Panc1 (cell line): ENCODE measurements around the gene GNPTG. TPM values are rescaled to one million over a fixed set of nuclear protein-coding genes. Genes with fewer than 3 reads are reported as not detected.

Experiments used
- ATAC-seq: fragments of 200-7000 bp; cut with Tn5 transposase; 2 replicates; pipeline ENCODE4 v1.9.1; 2020; ENCODE audit warnings: mild to moderate bottlenecking, moderate library complexity
- BruUV-seq: library from RNA; stranded (reverse); fragments of 400-500 nt; replicated peaks from 2 replicates; lab custom pipeline; 2021; lab: Mats Ljungman, UMichigan
- CTCF ChIA-PET: fragments of 300-600 bp; sonication (Branson Sonifier 250); formaldehyde crosslinking; loops from one replicate; lab custom pipeline; 2022; ENCODE audit warnings: antibody characterized with exemption; lab: Charles Lee
- POLR2A ChIA-PET: fragments of 300-600 bp; sonication (Branson Sonifier 250); formaldehyde crosslinking; loops from one replicate; lab custom pipeline; 2022; ENCODE audit warnings: antibody characterized with exemption; lab: Charles Lee
- DNase-seq: peaks from one replicate; pipeline ENCODE4 v3.0.0-alpha.2; 2010; ENCODE audit warnings: low read depth, low spot score
- H3K27ac ChIP-seq: 2 replicates; pipeline ENCODE4 v1.5.1; 2011; ENCODE audit warnings: mild to moderate bottlenecking, low read length, inconsistent platforms
- H3K27me3 ChIP-seq: fragments of 200-500 bp; sonication (Bioruptor generic); 2 replicates; pipeline ENCODE4 v1.6.0; 2014; ENCODE audit warnings: low read length, inconsistent platforms; ENCODE audit not compliant: control insufficient read depth, insufficient read depth
- H3K36me3 ChIP-seq: fragments of 200-500 bp; sonication (Bioruptor generic); 2 replicates; pipeline ENCODE4 v1.5.1; 2014; ENCODE audit warnings: inconsistent platforms, mild to moderate bottlenecking, low read length, moderate library complexity; ENCODE audit not compliant: control insufficient read depth, insufficient read depth
- H3K4me1 ChIP-seq: 2 replicates; pipeline ENCODE4 v1.5.1; 2011; ENCODE audit warnings: inconsistent platforms, mild to moderate bottlenecking, low read length, moderate library complexity; ENCODE audit not compliant: control insufficient read depth, insufficient read depth
- H3K4me3 ChIP-seq, 2 experiments: 2 replicates each; pipeline ENCODE4 v1.5.1; 2011 to 2012; ENCODE audit warnings: low read depth in 2 of 2, low read length in 2 of 2, mild to moderate bottlenecking in 2 of 2, inconsistent platforms in 1 of 2, moderate library complexity in 1 of 2
- H3K9me3 ChIP-seq: fragments of 200-500 bp; sonication (Bioruptor generic); 2 replicates; pipeline ENCODE4 v1.5.1; 2014; ENCODE audit warnings: low read depth, mild to moderate bottlenecking, inconsistent platforms, low read length, moderate library complexity; ENCODE audit not compliant: control insufficient read depth, insufficient read depth
- POLR2AphosphoS5 ChIP-seq: IDR thresholded peaks from 2 replicates; pipeline ENCODE4 v1.6.1; 2012; ENCODE audit warnings: mild to moderate bottlenecking, low read depth, low read length, moderate library complexity
- SIN3A ChIP-seq: IDR thresholded peaks from 2 replicates; pipeline ENCODE4 v1.6.1; 2012; ENCODE audit warnings: low read depth, mild to moderate bottlenecking, low read length, moderate library complexity, borderline replicate concordance; ENCODE audit not compliant: insufficient read depth
- TCF7L2 ChIP-seq: IDR thresholded peaks from 2 replicates; pipeline ENCODE4 v1.6.1; 2011; ENCODE audit warnings: mild to moderate bottlenecking, low read depth, low read length, inconsistent platforms
- in situ Hi-C: cut with HindIII; loops from 2 replicates; pipeline ENCODE4 v1.10.0; 2016; ENCODE audit warnings: low sequenced_read_pairs, low pct_unique_long_range_greater_than_20kb
- intact Hi-C: fragments of 100-400 bp; cut with micrococcal nuclease; formaldehyde crosslinking; loops from one replicate; pipeline ENCODE4 v1.10.0; 2022; ENCODE audit not compliant: unreplicated experiment
- total RNA-seq: library from RNA; stranded (reverse); gene quantifications from one replicate; pipeline ENCODE4 v1.2.1, GENCODE V29; 2021; ENCODE audit not compliant: unreplicated experiment
- TF ChIP-seq, protein P1 (sequence below), 2 experiments: IDR thresholded peaks; 2 replicates each; pipeline ENCODE4 v1.6.1; 2011 to 2012; ENCODE audit warnings: low read depth in 2 of 2, control low read depth in 1 of 2, low read length in 1 of 2, mild to moderate bottlenecking in 1 of 2, moderate library complexity in 1 of 2; ENCODE audit not compliant: insufficient read depth in 1 of 2
- TF ChIP-seq, protein P2 (sequence below): fragments of 450-650 bp; IDR thresholded peaks from 2 replicates; pipeline ENCODE4 v1.5.1; 2017; ENCODE audit warnings: mild to moderate bottlenecking

GNPTG gene
- total RNA-seq, 1 experiment from 2014 or later = 62.5 TPM

DNA sequence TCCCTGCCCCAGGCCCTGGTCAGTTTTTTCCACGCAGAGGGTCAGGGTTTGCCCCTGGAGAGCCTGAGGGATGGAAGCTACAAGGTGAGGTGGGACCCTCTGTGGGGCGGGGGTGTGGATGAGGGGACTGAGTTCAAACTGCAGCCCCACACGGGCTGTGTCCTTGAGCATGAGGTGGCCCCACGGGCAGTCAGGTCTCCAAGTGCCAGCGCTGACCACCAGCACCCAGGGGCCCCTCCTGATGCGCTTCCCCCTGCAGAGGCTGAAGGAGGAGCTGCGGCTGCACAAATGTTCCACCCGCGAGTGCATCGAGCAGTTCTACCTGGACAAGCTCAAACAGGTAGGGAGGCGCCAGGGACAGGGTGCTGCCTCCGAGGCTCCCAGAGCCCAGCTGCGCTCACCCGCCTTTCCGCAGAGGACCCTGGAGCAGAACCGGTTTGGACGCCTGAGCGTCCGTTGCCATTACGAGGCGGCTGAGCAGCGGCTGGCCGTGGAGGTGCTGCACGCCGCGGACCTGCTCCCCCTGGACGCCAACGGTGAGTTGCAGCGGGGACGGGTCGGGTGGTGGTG is 4.4 kb upstream of the GNPTG start:
- DNase-seq = no peak
- no peaks in the 10 kb centered on the region for H3K27me3 ChIP-seq
- intact Hi-C loops = no loop called here
- no peak overlapping the region for H3K4me3 ChIP-seq
- peaks cover 10% of the 10 kb centered on the region for H3K4me1 ChIP-seq
- H3K36me3 ChIP-seq = peaks cover 8% of the 10 kb centered on the region; the same call in 1 of the 2 replicates
- H3K27ac ChIP-seq = no peak overlapping the region
- POLR2A ChIA-PET = no interaction called here
- no peaks in the 10 kb centered on the region for H3K9me3 ChIP-seq
- ATAC-seq = no peak
- in situ Hi-C loops = no loop called here
- no TSS peak for BruUV-seq
- CTCF ChIA-PET = interaction anchor here (0.7 to 0.9 kb wide), 2 partner anchors 17 to 273 kb away, joined by 3 to 11 read pairs; no protein-coding TSS in a partner anchor
- TF ChIP-seq TCF7L2 (no peak), POLR2AphosphoS5 (no peak)
- TF ChIP-seq, protein P1, sequence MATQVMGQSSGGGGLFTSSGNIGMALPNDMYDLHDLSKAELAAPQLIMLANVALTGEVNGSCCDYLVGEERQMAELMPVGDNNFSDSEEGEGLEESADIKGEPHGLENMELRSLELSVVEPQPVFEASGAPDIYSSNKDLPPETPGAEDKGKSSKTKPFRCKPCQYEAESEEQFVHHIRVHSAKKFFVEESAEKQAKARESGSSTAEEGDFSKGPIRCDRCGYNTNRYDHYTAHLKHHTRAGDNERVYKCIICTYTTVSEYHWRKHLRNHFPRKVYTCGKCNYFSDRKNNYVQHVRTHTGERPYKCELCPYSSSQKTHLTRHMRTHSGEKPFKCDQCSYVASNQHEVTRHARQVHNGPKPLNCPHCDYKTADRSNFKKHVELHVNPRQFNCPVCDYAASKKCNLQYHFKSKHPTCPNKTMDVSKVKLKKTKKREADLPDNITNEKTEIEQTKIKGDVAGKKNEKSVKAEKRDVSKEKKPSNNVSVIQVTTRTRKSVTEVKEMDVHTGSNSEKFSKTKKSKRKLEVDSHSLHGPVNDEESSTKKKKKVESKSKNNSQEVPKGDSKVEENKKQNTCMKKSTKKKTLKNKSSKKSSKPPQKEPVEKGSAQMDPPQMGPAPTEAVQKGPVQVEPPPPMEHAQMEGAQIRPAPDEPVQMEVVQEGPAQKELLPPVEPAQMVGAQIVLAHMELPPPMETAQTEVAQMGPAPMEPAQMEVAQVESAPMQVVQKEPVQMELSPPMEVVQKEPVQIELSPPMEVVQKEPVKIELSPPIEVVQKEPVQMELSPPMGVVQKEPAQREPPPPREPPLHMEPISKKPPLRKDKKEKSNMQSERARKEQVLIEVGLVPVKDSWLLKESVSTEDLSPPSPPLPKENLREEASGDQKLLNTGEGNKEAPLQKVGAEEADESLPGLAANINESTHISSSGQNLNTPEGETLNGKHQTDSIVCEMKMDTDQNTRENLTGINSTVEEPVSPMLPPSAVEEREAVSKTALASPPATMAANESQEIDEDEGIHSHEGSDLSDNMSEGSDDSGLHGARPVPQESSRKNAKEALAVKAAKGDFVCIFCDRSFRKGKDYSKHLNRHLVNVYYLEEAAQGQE (IDR thresholded peaks at IDR 0.05; ENCODE audit: insufficient read depth in 1 of 2, low read depth in 2 of 2, low read length in 1 of 2) = no peak

DNA sequence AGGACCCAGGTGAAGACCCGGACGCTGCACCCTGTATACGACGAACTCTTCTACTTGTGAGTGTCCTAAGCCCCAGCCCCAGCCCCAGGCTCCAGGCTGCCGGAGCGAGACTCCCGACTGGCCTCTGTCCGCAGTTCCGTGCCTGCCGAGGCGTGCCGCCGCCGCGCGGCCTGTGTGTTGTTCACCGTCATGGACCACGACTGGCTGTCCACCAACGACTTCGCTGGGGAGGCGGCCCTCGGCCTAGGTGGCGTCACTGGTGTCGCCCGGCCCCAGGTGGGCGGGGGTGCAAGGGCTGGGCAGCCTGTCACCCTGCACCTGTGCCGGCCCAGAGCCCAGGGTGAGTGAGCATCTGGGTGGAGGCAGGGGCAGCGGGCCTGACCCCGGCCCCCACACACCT is 3.8 kb upstream of the GNPTG start:
- in situ Hi-C loops (no loop called here), intact Hi-C loops (no loop called here)
- BruUV-seq = no TSS peak
- no peak overlapping the region for H3K27ac ChIP-seq
- TF ChIP-seq, protein P2, sequence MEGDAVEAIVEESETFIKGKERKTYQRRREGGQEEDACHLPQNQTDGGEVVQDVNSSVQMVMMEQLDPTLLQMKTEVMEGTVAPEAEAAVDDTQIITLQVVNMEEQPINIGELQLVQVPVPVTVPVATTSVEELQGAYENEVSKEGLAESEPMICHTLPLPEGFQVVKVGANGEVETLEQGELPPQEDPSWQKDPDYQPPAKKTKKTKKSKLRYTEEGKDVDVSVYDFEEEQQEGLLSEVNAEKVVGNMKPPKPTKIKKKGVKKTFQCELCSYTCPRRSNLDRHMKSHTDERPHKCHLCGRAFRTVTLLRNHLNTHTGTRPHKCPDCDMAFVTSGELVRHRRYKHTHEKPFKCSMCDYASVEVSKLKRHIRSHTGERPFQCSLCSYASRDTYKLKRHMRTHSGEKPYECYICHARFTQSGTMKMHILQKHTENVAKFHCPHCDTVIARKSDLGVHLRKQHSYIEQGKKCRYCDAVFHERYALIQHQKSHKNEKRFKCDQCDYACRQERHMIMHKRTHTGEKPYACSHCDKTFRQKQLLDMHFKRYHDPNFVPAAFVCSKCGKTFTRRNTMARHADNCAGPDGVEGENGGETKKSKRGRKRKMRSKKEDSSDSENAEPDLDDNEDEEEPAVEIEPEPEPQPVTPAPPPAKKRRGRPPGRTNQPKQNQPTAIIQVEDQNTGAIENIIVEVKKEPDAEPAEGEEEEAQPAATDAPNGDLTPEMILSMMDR = no peak
- TF ChIP-seq SIN3A = no peak
- no peak for TF ChIP-seq POLR2AphosphoS5
- TF ChIP-seq TCF7L2 = no peak
- TF ChIP-seq, protein P1 (IDR thresholded peaks at IDR 0.05; ENCODE audit: insufficient read depth in 1 of 2, low read depth in 2 of 2, low read length in 1 of 2) = no peak
- peaks cover 10% of the 10 kb centered on the region for H3K4me1 ChIP-seq
- no peaks in the 10 kb centered on the region for H3K9me3 ChIP-seq
- H3K4me3 ChIP-seq = no peak overlapping the region
- ChIA-PET CTCF (no interaction called here), POLR2A (no interaction called here)
- peaks cover 8% of the 10 kb centered on the region; the same call in 1 of the 2 replicates for H3K36me3 ChIP-seq
- no peaks in the 10 kb centered on the region for H3K27me3 ChIP-seq
- ATAC-seq (no peak), DNase-seq (no peak)
